Esophagus muscularis mucosa (tissue), 4 donors: ENCODE results near the gene RAI1.

Experiments
- EP300 ChIP-seq: sonication (generic); formaldehyde crosslinking; IDR thresholded peaks from one replicate; pipeline ENCODE4 v1.6.1; 2017; ENCODE audit warnings: antibody characterized with exemption
- POLR2A ChIP-seq: fragments of 450-650 bp; IDR thresholded peaks from one replicate; pipeline ENCODE4 v1.6.1; 2017; ENCODE audit warnings: antibody characterized with exemption, moderate library complexity, mild to moderate bottlenecking, low read depth
- POLR2AphosphoS5 ChIP-seq, 2 donors: sonication (generic); formaldehyde crosslinking; IDR thresholded peaks; one replicate each; pipeline ENCODE4 v1.6.1; 2017; ENCODE audit warnings: antibody characterized with exemption in 2 of 2
- TF ChIP-seq, protein P1 (sequence below), 3 experiments: fragments of 200-600 bp in 2 of 3; fragments of 450-650 bp in 1 of 3; sonication (generic) in 2 of 3; IDR thresholded peaks; one replicate each; pipeline ENCODE4 v1.5.1; 2017 to 2019; ENCODE audit warnings: antibody characterized with exemption in 3 of 3, mild to moderate bottlenecking in 2 of 3, moderate library complexity in 1 of 3

DNA sequence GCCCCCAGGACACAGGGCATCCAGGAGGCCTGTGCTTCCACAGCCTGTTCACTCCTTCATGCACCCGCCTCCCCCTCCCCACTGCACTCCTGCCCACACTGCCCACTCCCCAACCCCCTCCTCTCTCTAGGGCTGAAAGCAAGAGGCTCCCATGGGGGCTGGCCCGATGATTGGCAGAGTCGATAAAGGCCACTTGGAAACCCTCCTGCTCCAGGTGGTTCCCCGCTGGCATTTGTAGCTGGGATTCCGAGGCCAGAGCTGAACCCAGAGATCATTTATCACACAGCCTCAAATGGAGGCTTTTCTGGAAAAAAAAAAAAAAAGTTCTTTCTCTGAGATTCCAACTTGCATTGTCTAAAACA, 81.5 kb downstream of the RAI1 start:
- TF ChIP-seq, protein P1, sequence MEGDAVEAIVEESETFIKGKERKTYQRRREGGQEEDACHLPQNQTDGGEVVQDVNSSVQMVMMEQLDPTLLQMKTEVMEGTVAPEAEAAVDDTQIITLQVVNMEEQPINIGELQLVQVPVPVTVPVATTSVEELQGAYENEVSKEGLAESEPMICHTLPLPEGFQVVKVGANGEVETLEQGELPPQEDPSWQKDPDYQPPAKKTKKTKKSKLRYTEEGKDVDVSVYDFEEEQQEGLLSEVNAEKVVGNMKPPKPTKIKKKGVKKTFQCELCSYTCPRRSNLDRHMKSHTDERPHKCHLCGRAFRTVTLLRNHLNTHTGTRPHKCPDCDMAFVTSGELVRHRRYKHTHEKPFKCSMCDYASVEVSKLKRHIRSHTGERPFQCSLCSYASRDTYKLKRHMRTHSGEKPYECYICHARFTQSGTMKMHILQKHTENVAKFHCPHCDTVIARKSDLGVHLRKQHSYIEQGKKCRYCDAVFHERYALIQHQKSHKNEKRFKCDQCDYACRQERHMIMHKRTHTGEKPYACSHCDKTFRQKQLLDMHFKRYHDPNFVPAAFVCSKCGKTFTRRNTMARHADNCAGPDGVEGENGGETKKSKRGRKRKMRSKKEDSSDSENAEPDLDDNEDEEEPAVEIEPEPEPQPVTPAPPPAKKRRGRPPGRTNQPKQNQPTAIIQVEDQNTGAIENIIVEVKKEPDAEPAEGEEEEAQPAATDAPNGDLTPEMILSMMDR (IDR thresholded peaks at IDR 0.05): no peak
- TF ChIP-seq POLR2A (no peak), POLR2AphosphoS5 (IDR thresholded peaks at IDR 0.05) (no peak), EP300 (no peak)
